HepG2 (cell line): ENCODE data around the gene CREG2. TPM values are rescaled to one million over a fixed set of nuclear protein-coding genes. Genes with fewer than 3 reads are reported as not detected.

Experiments used
- DDIT3 ChIP-seq: sonication (generic); formaldehyde crosslinking; IDR thresholded peaks from 2 replicates; pipeline ENCODE4 v1.4.0; 2020; ENCODE audit warnings: mild to moderate bottlenecking, missing genetic modification reagents
- FOXP4 ChIP-seq: sonication (generic); formaldehyde crosslinking; IDR thresholded peaks from 2 replicates; pipeline ENCODE4 v1.4.0; 2020; ENCODE audit warnings: missing genetic modification reagents
- GABPA ChIP-seq, 2 experiments: IDR thresholded peaks; 2 replicates each; pipeline ENCODE4 v1.6.1; 2011 to 2016; ENCODE audit warnings: low read depth in 2 of 2, low read length in 1 of 2, missing biosample characterization in 1 of 2, missing genetic modification characterization in 1 of 2
- HNF1B ChIP-seq: sonication (generic); formaldehyde crosslinking; IDR thresholded peaks from 2 replicates; pipeline ENCODE4 v1.5.1; 2020; ENCODE audit warnings: mild to moderate bottlenecking, moderate library complexity, missing genetic modification reagents
- ISL2 ChIP-seq: sonication (generic); formaldehyde crosslinking; IDR thresholded peaks from 2 replicates; pipeline ENCODE4 v1.5.0; 2020; ENCODE audit warnings: missing genetic modification reagents
- RCOR2 ChIP-seq: IDR thresholded peaks from 2 replicates; pipeline ENCODE4 v1.6.1; 2016; ENCODE audit warnings: missing biosample characterization, missing genetic modification reagents
- SAFB2 ChIP-seq: sonication (generic); formaldehyde crosslinking; IDR thresholded peaks from 2 replicates; pipeline ENCODE4 v1.5.1; 2020; ENCODE audit warnings: missing genetic modification reagents, low read depth, mild to moderate bottlenecking, borderline replicate concordance
- SIN3A ChIP-seq: IDR thresholded peaks from 2 replicates; pipeline ENCODE4 v1.6.1; 2011; ENCODE audit warnings: low read depth, mild to moderate bottlenecking, control low read depth, low read length, borderline replicate concordance
- SIN3B ChIP-seq: fragments of 150-350 bp; IDR thresholded peaks from 2 replicates; pipeline ENCODE4 v1.6.1; 2014; ENCODE audit warnings: low read length
- SRSF1 ChIP-seq: fragments of 200-400 bp; formaldehyde crosslinking; optimal IDR thresholded peaks from 2 replicates; pipeline ENCODE3; 2017; ENCODE audit warnings: mild to moderate bottlenecking, low read depth, low read length, moderate library complexity
- THAP9 ChIP-seq: sonication (generic); formaldehyde crosslinking; IDR thresholded peaks from 2 replicates; pipeline ENCODE4; 2020; ENCODE audit warnings: missing genetic modification reagents, mild to moderate bottlenecking, borderline replicate concordance
- YY1 ChIP-seq: IDR thresholded peaks from 2 replicates; pipeline ENCODE4 v1.6.1; 2011; ENCODE audit warnings: low read length, low read depth, moderate library complexity, mild to moderate bottlenecking; ENCODE audit not compliant: insufficient read depth, insufficient replicate concordance
- ZBTB7B ChIP-seq: sonication (generic); formaldehyde crosslinking; IDR thresholded peaks from 2 replicates; pipeline ENCODE4 v1.4.0; 2020; ENCODE audit warnings: missing genetic modification reagents
- ZNF18 ChIP-seq: sonication (generic); formaldehyde crosslinking; IDR thresholded peaks from 2 replicates; pipeline ENCODE4 v1.8.0; 2022; ENCODE audit warnings: mild to moderate bottlenecking, missing genetic modification reagents; ENCODE audit not compliant: insufficient replicate concordance
- ZNF460 ChIP-seq: sonication (generic); formaldehyde crosslinking; IDR thresholded peaks from 2 replicates; pipeline ENCODE4 v1.5.1; 2020; ENCODE audit warnings: missing genetic modification reagents, mild to moderate bottlenecking, borderline replicate concordance
- ZXDC ChIP-seq: sonication (generic); formaldehyde crosslinking; IDR thresholded peaks from 2 replicates; pipeline ENCODE4 v1.5.0; 2020; ENCODE audit warnings: mild to moderate bottlenecking, missing genetic modification reagents
- polyA plus RNA-seq, 8 experiments: library from polyadenylated mRNA; depleted of rRNA in 3 of 8; stranded (reverse) in 7 of 8; unstranded in 1 of 8; fragments of >200 nt; fragmentation: Illumina TruSeq in 4 of 8; extraction: Trizol in 4 of 8; gene quantifications; 2 replicates each; pipeline versions ENCODE4 v1.2.1 to v1.2.3, GENCODE V29; 2011 to 2016; ENCODE audit warnings: low read depth in 4 of 8, missing spikeins in 1 of 8, mixed read lengths in 1 of 8; ENCODE audit not compliant: insufficient read depth in 1 of 8
- total RNA-seq, 5 experiments: library from RNA; depleted of rRNA; stranded (reverse); fragments of >200 nt; fragmentation: Illumina TruSeq; extraction: Trizol; gene quantifications; 2 replicates each; pipeline ENCODE4 v1.2.3, GENCODE V29; 2016; ENCODE audit warnings: low read depth in 1 of 5

CREG2 gene
- total and polyA plus RNA-seq, 2 of the 13 experiments (the other 11 are each of a cell fraction or from before 2014, with no cell fraction given): 0.18 to 0.26 TPM

- TF ChIP-seq DDIT3 (CRISPR knock-in tag) (no peak), SAFB2 (CRISPR knock-in tag) (0 out of 2 replicates have a peak, but pooled peaks have one; percentile 67), ZNF460 (CRISPR knock-in tag) (no peak), SIN3A (peak; percentile 22; the same call in 1 of the 2 replicates), THAP9 (CRISPR knock-in tag) (0 out of 2 replicates have a peak, but pooled peaks have one; percentile 21), FOXP4 (CRISPR knock-in tag) (no peak), ZXDC (0 out of 2 replicates have a peak, but pooled peaks have one; percentile 58), HNF1B (CRISPR knock-in tag) (0 out of 2 replicates have a peak, but pooled peaks have one; percentile 13), GABPA (IDR thresholded peaks at IDR 0.05; ENCODE audit: low read depth, low read length) (no peak), GABPA (CRISPR knock-in tag; IDR thresholded peaks at IDR 0.05; ENCODE audit: low read depth) (no peak), SRSF1 (no peak), YY1 (peak; percentile 82), ISL2 (CRISPR knock-in tag) (no peak), RCOR2 (no peak), ZNF18 (no peak), ZBTB7B (CRISPR knock-in tag) (peak; percentile 55; the same call in 1 of the 2 replicates), SIN3B (no peak)
Measured at GRCh38 chr2:101387151-101387834, at the start of gene CREG2 (continued).
